H1 (cell line): ENCODE data around the gene TXN2. TPM values are rescaled to one million over a fixed set of nuclear protein-coding genes. Genes with fewer than 3 reads are reported as not detected.

Source experiments
- CTCF ChIA-PET: fragments of 300-600 bp; sonication (Branson Sonifier 250); formaldehyde crosslinking; loops from one replicate; lab custom pipeline; 2021; ENCODE audit not compliant: partially characterized antibody; lab: Charles Lee
- POLR2A ChIA-PET: fragments of 300-600 bp; sonication (Branson Sonifier 250); formaldehyde crosslinking; loops from one replicate; lab custom pipeline; 2021; ENCODE audit warnings: inconsistent platforms; ENCODE audit not compliant: partially characterized antibody; lab: Charles Lee
- DNase-seq, 2 experiments: peaks; one replicate each; pipeline versions ENCODE4 v3.0.0 to v3.0.0-alpha.2; 2010 to 2022; ENCODE audit warnings: low spot score in 2 of 2, low read depth in 1 of 2, mixed read lengths in 1 of 2
- FAIRE-seq: peaks from 2 replicates; lab custom pipeline; 2011; peaks lifted over from hg19 to GRCh38; lab: Jason Lieb, UNC
- H2AFZ ChIP-seq: 2 replicates; pipeline ENCODE4 v1.8.1; 2012; ENCODE audit warnings: low read length, inconsistent platforms
- H2AK5ac ChIP-seq: 2 replicates; pipeline ENCODE4 v1.6.1; 2013; ENCODE audit warnings: low read depth, low read length
- H2BK120ac ChIP-seq: replicated peaks from 2 replicates; pipeline ENCODE3; 2013; ENCODE audit warnings: low read depth, low read length, inconsistent platforms
- H2BK12ac ChIP-seq: 2 replicates; pipeline ENCODE4 v1.6.1; 2013; ENCODE audit warnings: low read depth, low read length
- H2BK15ac ChIP-seq: 2 replicates; pipeline ENCODE4 v1.6.1; 2013; ENCODE audit warnings: low read length
- H2BK20ac ChIP-seq: 2 replicates; pipeline ENCODE4 v1.6.1; 2013; ENCODE audit warnings: low read length
- H2BK5ac ChIP-seq: 2 replicates; pipeline ENCODE4 v1.6.1; 2013; ENCODE audit warnings: low read depth, low read length
- H3K14ac ChIP-seq: 2 replicates; pipeline ENCODE4 v1.6.1; 2013; ENCODE audit warnings: inconsistent platforms; ENCODE audit not compliant: insufficient read length
- H3K18ac ChIP-seq: 2 replicates; pipeline ENCODE4 v1.6.1; 2013; ENCODE audit warnings: low read length; ENCODE audit errors: extremely low read depth
- H3K23ac ChIP-seq: 2 replicates; pipeline ENCODE4 v1.6.1; 2013; ENCODE audit warnings: inconsistent platforms; ENCODE audit not compliant: insufficient read length
- H3K23me2 ChIP-seq: 2 replicates; pipeline ENCODE4 v1.6.1; 2013; ENCODE audit warnings: low read depth, low read length
- H3K27ac ChIP-seq: 2 replicates; pipeline ENCODE4 v1.6.1; 2011; ENCODE audit warnings: low read depth, low read length, inconsistent platforms
- H3K27me3 ChIP-seq, 4 experiments: replicated peaks in 1 of 4; 1 replicate in 1 of 4; 2 replicates in 3 of 4; pipeline versions ENCODE4 v1.6.1 to v1.8.1; 2011 to 2013; ENCODE audit warnings: low read length in 3 of 4, mild to moderate bottlenecking in 3 of 4, inconsistent platforms in 2 of 4, mixed read lengths in 2 of 4, moderate library complexity in 1 of 4; ENCODE audit not compliant: control insufficient read depth in 3 of 4, insufficient read depth in 3 of 4; ENCODE audit errors: extremely low read depth in 1 of 4
- H3K36me3 ChIP-seq, 4 experiments: 2 replicates each; pipeline versions ENCODE4 v1.6.1 to v1.8.1; 2011 to 2013; ENCODE audit warnings: mild to moderate bottlenecking in 4 of 4, low read length in 3 of 4, moderate library complexity in 2 of 4, control low read depth in 1 of 4, inconsistent platforms in 1 of 4; ENCODE audit not compliant: insufficient read depth in 4 of 4, control insufficient read depth in 2 of 4
- H3K4ac ChIP-seq: replicated peaks from 2 replicates; pipeline ENCODE3; 2013; ENCODE audit warnings: low read length, low read depth, mixed read lengths, inconsistent platforms; ENCODE audit not compliant: insufficient read length
- H3K4me1 ChIP-seq, 4 experiments: replicated peaks in 1 of 4; 1 replicate in 1 of 4; 2 replicates in 3 of 4; pipeline versions ENCODE4 v1.6.1 to v1.8.1; 2011 to 2013; ENCODE audit warnings: low read length in 3 of 4, inconsistent platforms in 2 of 4, mixed read lengths in 1 of 4; ENCODE audit not compliant: insufficient read depth in 4 of 4, control insufficient read depth in 3 of 4
- H3K4me2 ChIP-seq, 2 experiments: 2 replicates each; pipeline versions ENCODE4 v1.6.1 to v1.8.1; 2011 to 2013; ENCODE audit warnings: low read depth in 2 of 2, low read length in 2 of 2, control low read depth in 1 of 2, inconsistent platforms in 1 of 2, mild to moderate bottlenecking in 1 of 2; ENCODE audit not compliant: insufficient read depth in 1 of 2
- H3K4me3 ChIP-seq, 4 experiments: fragments of 200-600, 300-600 bp in 1 of 4; sonication (generic), shearing (Covaris generic), sonication (Bioruptor Twin) in 1 of 4; 2 replicates each; pipeline versions ENCODE4 v1.5.1 to v1.8.1; 2011 to 2016; ENCODE audit warnings: low read length in 4 of 4, low read depth in 3 of 4, control low read depth in 2 of 4, inconsistent platforms in 2 of 4, mild to moderate bottlenecking in 2 of 4, mixed read lengths in 1 of 4, moderate library complexity in 1 of 4; ENCODE audit not compliant: insufficient read depth in 2 of 4; ENCODE audit errors: extremely low read depth in 1 of 4
- H3K56ac ChIP-seq: replicated peaks from 2 replicates; pipeline ENCODE3; 2013; ENCODE audit warnings: low read depth, mild to moderate bottlenecking, mixed read lengths, low read length, inconsistent platforms; ENCODE audit not compliant: insufficient read length
- H3K79me1 ChIP-seq: 2 replicates; pipeline ENCODE4 v1.6.1; 2013; ENCODE audit warnings: low read depth, low read length, control low read depth
- H3K79me2 ChIP-seq, 2 experiments: 2 replicates each; pipeline versions ENCODE4 v1.6.1 to v1.8.1; 2012 to 2013; ENCODE audit warnings: low read length in 2 of 2, mild to moderate bottlenecking in 2 of 2, inconsistent platforms in 1 of 2; ENCODE audit not compliant: insufficient read depth in 2 of 2, control insufficient read depth in 1 of 2
- H3K9ac ChIP-seq, 4 experiments: replicated peaks in 1 of 4; 1 replicate in 1 of 4; 2 replicates in 3 of 4; pipeline versions ENCODE4 v1.6.1 to v1.8.1; 2011 to 2013; ENCODE audit warnings: low read depth in 3 of 4, low read length in 3 of 4, control low read depth in 2 of 4, mild to moderate bottlenecking in 2 of 4, moderate library complexity in 2 of 4, inconsistent platforms in 1 of 4; ENCODE audit errors: extremely low read depth in 1 of 4
- H3K9me3 ChIP-seq, 2 experiments: 2 replicates each; pipeline versions ENCODE4 v1.6.1 to v1.8.1; 2012 to 2013; ENCODE audit warnings: mild to moderate bottlenecking in 2 of 2, moderate library complexity in 2 of 2, control low read depth in 1 of 2, inconsistent platforms in 1 of 2, low read depth in 1 of 2, low read length in 1 of 2, mixed read lengths in 1 of 2; ENCODE audit not compliant: insufficient read depth in 2 of 2
- H4K20me1 ChIP-seq, 2 experiments: replicated peaks in 1 of 2; 2 replicates each; pipeline versions ENCODE3 to v1.8.1; 2011 to 2013; ENCODE audit warnings: inconsistent platforms in 2 of 2, low read length in 2 of 2, mild to moderate bottlenecking in 1 of 2; ENCODE audit not compliant: insufficient read depth in 2 of 2, control insufficient read depth in 1 of 2
- H4K5ac ChIP-seq: 2 replicates; pipeline ENCODE4 v1.6.1; 2013; ENCODE audit warnings: low read length, low read depth, mixed read lengths, inconsistent platforms; ENCODE audit not compliant: insufficient read length
- H4K8ac ChIP-seq: 2 replicates; pipeline ENCODE4 v1.8.0; 2013; ENCODE audit warnings: mild to moderate bottlenecking, moderate library complexity, low read length, inconsistent platforms; ENCODE audit not compliant: insufficient read depth; ENCODE audit errors: extremely low read depth
- H4K91ac ChIP-seq: replicated peaks from 2 replicates; pipeline ENCODE3; 2013; ENCODE audit warnings: low read length, mixed read lengths, inconsistent platforms; ENCODE audit not compliant: insufficient read length
- BACH1 ChIP-seq: IDR thresholded peaks from 2 replicates; pipeline ENCODE4 v1.6.1; 2012; ENCODE audit warnings: low read length, improper control_type of control experiment
- CTCF ChIP-seq, 3 experiments: IDR thresholded peaks; 1 replicate in 2 of 3; 2 replicates in 1 of 3; pipeline versions ENCODE4 v1.5.1 to v1.6.1; 2011; ENCODE audit warnings: low read length in 3 of 3, mild to moderate bottlenecking in 3 of 3, inconsistent platforms in 2 of 3, low read depth in 1 of 3, moderate library complexity in 1 of 3; ENCODE audit not compliant: insufficient read depth in 1 of 3; ENCODE audit errors: control extremely low read depth in 1 of 3
- KDM4A ChIP-seq: IDR thresholded peaks from one replicate; pipeline ENCODE4 v1.7.1; 2012; ENCODE audit warnings: low read depth, mild to moderate bottlenecking, moderate library complexity, low read length, inconsistent platforms; ENCODE audit not compliant: severe bottlenecking
- RAD21 ChIP-seq, 2 experiments: IDR thresholded peaks in 1 of 2; conservative IDR thresholded peaks in 1 of 2; 2 replicates each; pipeline ENCODE4 v1.6.1; 2011; ENCODE audit warnings: low read depth in 2 of 2, low read length in 2 of 2, improper control_type of control experiment in 1 of 2, inconsistent platforms in 1 of 2, mild to moderate bottlenecking in 1 of 2, moderate library complexity in 1 of 2
- SP4 ChIP-seq: IDR thresholded peaks from 2 replicates; pipeline ENCODE4 v1.6.1; 2012; ENCODE audit warnings: low read length, inconsistent platforms
- WGBS, 2 experiments: shearing (Covaris generic) in 1 of 2; methylation state at CpG; one replicate each; pipeline versions ENCODE4 v1.1.6 to v1.1.7; 2013 to 2015; ENCODE audit warnings: low lambda C conversion rate in 2 of 2, mixed read lengths in 2 of 2, inconsistent platforms in 1 of 2, low coverage in 1 of 2, missing lambda C conversion rate in 1 of 2; ENCODE audit not compliant: insufficient replicate concordance in 2 of 2, insufficient coverage in 1 of 2, insufficient read length in 1 of 2; ENCODE audit errors: extremely low coverage in 1 of 2, missing lambda C conversion rate in 1 of 2; 5-methylcytosine and 5-hydroxymethylcytosine counted together
- polyA plus RNA-seq, 7 experiments: library from polyadenylated mRNA; depleted of rRNA in 3 of 7; stranded (reverse) in 5 of 7; unstranded in 2 of 7; fragments of >200 nt in 5 of 7; fragments of 200-250 nt in 2 of 7; gene quantifications; 1 replicate in 5 of 7; 2 replicates in 1 of 7; 4 replicates in 1 of 7; pipeline versions ENCODE4 v1.2.1 to v1.2.3, GENCODE V29; 2011 to 2013; ENCODE audit warnings: missing spikeins in 2 of 7, mixed read lengths in 2 of 7
- total RNA-seq: library from RNA; stranded (reverse); fragmentation: NEBNext Ultra II Directional; extraction: Animal tissue kit (Norgen Biotek cat#: 25700); gene quantifications from 2 replicates; pipeline ENCODE4 v1.2.1, GENCODE V29; 2021

The TXN2 gene
- total and polyA plus RNA-seq, 2 of the 8 experiments (the other 6 are each of a cell fraction or from before 2014, with no cell fraction given) = 47.5 to 116 TPM

GRCh38 chr22:36423461-36424404 is 57.7 kb downstream of the TXN2 start:
- Histone ChIP-seq H3K79me1 (no peaks in the 10 kb centered on the region), H4K91ac (no peak overlapping the region), H3K4me2 (no peak overlapping the region), H3K27ac (no peak overlapping the region), H3K4me3 (no peak overlapping the region), H3K18ac (no peak overlapping the region), H3K14ac (no peak overlapping the region), H2BK120ac (no peak overlapping the region), H4K5ac (no peak overlapping the region), H2BK15ac (no peak overlapping the region), H3K79me2 (no peaks in the 10 kb centered on the region), H3K4ac (no peak overlapping the region), H2BK5ac (no peak overlapping the region), H2BK12ac (no peak overlapping the region), H2BK20ac (0 out of 2 replicates have a peak overlapping the region, but pooled peaks have one; percentile 13), H3K56ac (no peak overlapping the region), H3K4me1 (peaks cover 0 to 9% (median 3%) of the 10 kb centered on the region in 4 experiments; a peak in 5 of 7 replicates), H3K27me3 (no peaks in the 10 kb centered on the region), H3K23ac (no peak overlapping the region), H4K20me1 (no peaks in the 10 kb centered on the region), H3K36me3 (no peaks in the 10 kb centered on the region), H2AFZ (no peak overlapping the region), H4K8ac (no peak overlapping the region), H2AK5ac (0 out of 2 replicates have a peak overlapping the region, but pooled peaks have one; percentile 39), H3K9me3 (no peaks in the 10 kb centered on the region), H3K23me2 (0 out of 2 replicates have a peak, but pooled peaks cover 2% of the 10 kb centered on the region), H3K9ac (no peak overlapping the region)
- DNase-seq = no peak
- 90% methylated on average over 16 of the region's 16 CpGs; no CpG with 5 or more reads in 1 of the 2 experiments for WGBS, 2 experiments
- ChIA-PET CTCF (interaction anchor here (0.7 to 1.4 kb wide), 13 partner anchors 9 to 552 kb away, joined by 3 to 5 read pairs (median 3); no protein-coding TSS in a partner anchor), POLR2A (interaction anchor here (0.9 to 5.3 kb wide), 5 partner anchors 8 to 46 kb away, joined by 3 to 33 read pairs (median 3); no protein-coding TSS in a partner anchor)
- no peak for FAIRE-seq
- TF ChIP-seq SP4 = no peak
- TF ChIP-seq BACH1 = no peak
- TF ChIP-seq KDM4A = no peak
- TF ChIP-seq RAD21 (IDR thresholded peaks at IDR 0.05 in 1 of 2, conservative IDR thresholded peaks at IDR 0.05 in 1 of 2; ENCODE audit: low read depth in 2 of 2, low read length in 2 of 2) = peak; percentile 7 to 25; a peak in 1 of 4 replicates
- TF ChIP-seq CTCF (IDR thresholded peaks at IDR 0.05; ENCODE audit: control extremely low read depth in 1 of 3, insufficient read depth in 1 of 3, low read depth in 1 of 3, low read length in 3 of 3) = peak in 1 of 3 experiments; percentile 6; a peak in 1 of 4 replicates
